Fibroblast of mammary gland (primary cell): ENCODE measurements around the gene TMIGD1.
"Not testable (repeated sequence)": the region's sequence is repeated elsewhere in the genome, so short reads cannot be mapped to it uniquely, and the experiment has no call there.

Source experiments
- DNase-seq: peaks from one replicate; pipeline ENCODE4 v3.0.0-alpha.2; 2010; ENCODE audit warnings: low read depth
- H3K4me3 ChIP-seq: 2 replicates; pipeline ENCODE4 v1.5.1; 2011; ENCODE audit warnings: low read depth, mild to moderate bottlenecking, low read length, moderate library complexity; ENCODE audit not compliant: control insufficient read depth
- CTCF ChIP-seq: conservative IDR thresholded peaks from 2 replicates; pipeline ENCODE4 v1.5.1; 2011; ENCODE audit warnings: low read depth, low read length, inconsistent platforms; ENCODE audit not compliant: control insufficient read depth, insufficient read depth

TMIGD1 gene

GRCh38 chr17:30347488-30347887, 13.6 kb upstream of the TMIGD1 start:
- no peak for DNase-seq
- H3K4me3 ChIP-seq = no peak overlapping the region
- no peak for TF ChIP-seq CTCF

GRCh38 chr17:30346221-30346795, 12.5 kb upstream of the TMIGD1 start:
- DNase-seq = peak; percentile 42

GRCh38 chr17:30345527-30346075, 11.7 kb upstream of the TMIGD1 start:
- TF ChIP-seq CTCF = no peak
- peak; percentile 41 for DNase-seq
- H3K4me3 ChIP-seq = no peak overlapping the region

More at GRCh38 chr17:30346221-30346795, 12.5 kb upstream of the TMIGD1 start:
- TF ChIP-seq CTCF = no peak
- no peak overlapping the region for H3K4me3 ChIP-seq

- no peak for DNase-seq
- no peak overlapping the region for H3K4me3 ChIP-seq
- no peak for TF ChIP-seq CTCF
These were observed 11.2 kb upstream of the TMIGD1 start for GRCh38 chr17:30345089-30345433.

- no peak overlapping the region for H3K4me3 ChIP-seq
- peak; percentile 80 for DNase-seq
- no peak for TF ChIP-seq CTCF
These were observed 10.6 kb upstream of the TMIGD1 start for GRCh38 chr17:30344283-30345088.

- H3K4me3 ChIP-seq = no peak overlapping the region
- no peak for TF ChIP-seq CTCF
- no peak for DNase-seq
These were observed 9.9 kb upstream of the TMIGD1 start for GRCh38 chr17:30343796-30344195.

- H3K4me3 ChIP-seq, DNase-seq: not testable (repeated sequence)
These were observed 9.4 kb upstream of the TMIGD1 start for GRCh38 chr17:30343244-30343643.
